H9 (cell line): ENCODE results near the gene DRG1. TPM values are rescaled to one million over a fixed set of nuclear protein-coding genes. Genes with fewer than 3 reads are reported as not detected.

Source experiments
- DNase-seq: peaks from one replicate; pipeline ENCODE4 v3.0.0-alpha.2; 2017
- H2AFZ ChIP-seq: one replicate; pipeline ENCODE4 v1.6.1; 2013; ENCODE audit warnings: mild to moderate bottlenecking, low read length, control low read depth, moderate library complexity
- H2AK5ac ChIP-seq: 2 replicates; pipeline ENCODE4 v1.6.1; 2013; ENCODE audit warnings: low read length, control low read depth, mixed read lengths; ENCODE audit not compliant: insufficient read length
- H2BK120ac ChIP-seq: one replicate; pipeline ENCODE4 v1.6.1; 2013; ENCODE audit warnings: low read depth, mild to moderate bottlenecking, low read length, control low read depth, inconsistent platforms; ENCODE audit not compliant: poor library complexity, severe bottlenecking
- H2BK12ac ChIP-seq: 2 replicates; pipeline ENCODE4 v1.6.1; 2013; ENCODE audit warnings: low read length, control low read depth, mixed read lengths, low read depth; ENCODE audit not compliant: insufficient read length
- H2BK15ac ChIP-seq: 2 replicates; pipeline ENCODE4 v1.6.1; 2013; ENCODE audit warnings: low read depth, low read length, control low read depth
- H2BK20ac ChIP-seq: one replicate; pipeline ENCODE4 v1.6.1; 2013; ENCODE audit warnings: low read depth, mild to moderate bottlenecking, low read length, control low read depth, inconsistent platforms; ENCODE audit not compliant: poor library complexity, severe bottlenecking
- H2BK5ac ChIP-seq: 2 replicates; pipeline ENCODE4 v1.6.1; 2013; ENCODE audit warnings: low read length, control low read depth, mixed read lengths; ENCODE audit not compliant: insufficient read length
- H3K14ac ChIP-seq: 2 replicates; pipeline ENCODE4 v1.6.1; 2013; ENCODE audit warnings: low read length, control low read depth; ENCODE audit not compliant: insufficient read depth
- H3K18ac ChIP-seq: 2 replicates; pipeline ENCODE4 v1.6.1; 2013; ENCODE audit warnings: low read depth, mild to moderate bottlenecking, mixed read lengths, low read length, control low read depth; ENCODE audit not compliant: insufficient read length
- H3K23ac ChIP-seq: 2 replicates; pipeline ENCODE4 v1.6.1; 2013; ENCODE audit warnings: low read length, control low read depth, mixed read lengths, low read depth; ENCODE audit not compliant: insufficient read length
- H3K23me2 ChIP-seq: 2 replicates; pipeline ENCODE4 v1.6.1; 2013; ENCODE audit warnings: low read depth, mild to moderate bottlenecking, mixed read lengths, low read length, control low read depth; ENCODE audit not compliant: insufficient read length, poor library complexity, severe bottlenecking
- H3K27ac ChIP-seq: 2 replicates; pipeline ENCODE4 v1.5.1; 2013; ENCODE audit warnings: low read length, control low read depth, mixed read lengths, low read depth; ENCODE audit not compliant: insufficient read length
- H3K27me3 ChIP-seq: 2 replicates; pipeline ENCODE4 v1.6.1; 2013; ENCODE audit warnings: low read length, control low read depth, inconsistent platforms; ENCODE audit not compliant: insufficient read depth
- H3K4ac ChIP-seq: 2 replicates; pipeline ENCODE4 v1.6.1; 2013; ENCODE audit warnings: low read depth, mild to moderate bottlenecking, control low read depth, inconsistent platforms, low read length, moderate library complexity
- H3K4me1 ChIP-seq: 2 replicates; pipeline ENCODE4 v1.6.1; 2013; ENCODE audit warnings: low read length, control low read depth, inconsistent platforms; ENCODE audit not compliant: insufficient read depth
- H3K4me2 ChIP-seq: 2 replicates; pipeline ENCODE4 v1.6.1; 2013; ENCODE audit warnings: low read length, control low read depth, mixed read lengths; ENCODE audit not compliant: insufficient read length, insufficient read depth
- H3K56ac ChIP-seq: 2 replicates; pipeline ENCODE4 v1.6.1; 2013; ENCODE audit warnings: low read depth, mild to moderate bottlenecking, mixed read lengths, low read length, control low read depth; ENCODE audit not compliant: insufficient read length
- H3K79me1 ChIP-seq: 2 replicates; pipeline ENCODE4 v1.6.1; 2013; ENCODE audit warnings: low read depth, mild to moderate bottlenecking, moderate library complexity, low read length, control low read depth, inconsistent platforms; ENCODE audit not compliant: insufficient read depth, poor library complexity, severe bottlenecking
- H3K79me2 ChIP-seq: 2 replicates; pipeline ENCODE4 v1.6.1; 2013; ENCODE audit warnings: low read length, control low read depth, inconsistent platforms; ENCODE audit not compliant: insufficient read depth
- H3K9ac ChIP-seq: 2 replicates; pipeline ENCODE4 v1.6.1; 2013; ENCODE audit warnings: low read length, control low read depth, mixed read lengths; ENCODE audit not compliant: insufficient read length; ENCODE audit errors: extremely low read depth
- H3K9me3 ChIP-seq: one replicate; pipeline ENCODE4 v1.6.1; 2013; ENCODE audit warnings: low read depth, low read length, inconsistent platforms; ENCODE audit not compliant: control insufficient read depth
- H3T11ph ChIP-seq: one replicate; pipeline ENCODE4 v1.6.1; 2013; ENCODE audit warnings: mild to moderate bottlenecking, low read length, control low read depth, inconsistent platforms
- H4K20me1 ChIP-seq: one replicate; pipeline ENCODE4 v1.6.1; 2013; ENCODE audit not compliant: control insufficient read depth, insufficient read length, insufficient read depth
- H4K5ac ChIP-seq: 2 replicates; pipeline ENCODE4 v1.6.1; 2013; ENCODE audit warnings: low read depth, mild to moderate bottlenecking, mixed read lengths, low read length, control low read depth; ENCODE audit not compliant: insufficient read length
- H4K8ac ChIP-seq: replicated peaks from 2 replicates; pipeline ENCODE4 v1.6.1; 2013; ENCODE audit warnings: low read length, control low read depth, mixed read lengths, low read depth; ENCODE audit not compliant: insufficient read length
- H4K91ac ChIP-seq: 2 replicates; pipeline ENCODE4 v1.6.1; 2013; ENCODE audit warnings: low read depth, mild to moderate bottlenecking, moderate library complexity, mixed read lengths, low read length, control low read depth; ENCODE audit not compliant: insufficient read length
- H3K27ac Mint-ChIP-seq, 3 experiments: 2 replicates in 2 of 3; 3 replicates in 1 of 3; pipeline ENCODE4 v1.8.0; 2020 to 2021; ENCODE audit warnings: mixed read lengths in 3 of 3, mild to moderate bottlenecking in 1 of 3, moderate library complexity in 1 of 3
- H3K27me3 Mint-ChIP-seq: 2 replicates; pipeline ENCODE4 v1.8.0; 2021; ENCODE audit warnings: low read depth, mild to moderate bottlenecking, moderate library complexity, mixed read lengths
- H3K36me3 Mint-ChIP-seq, 3 experiments: 2 replicates in 2 of 3; 3 replicates in 1 of 3; pipeline ENCODE4 v1.8.0; 2020 to 2021; ENCODE audit warnings: low read depth in 3 of 3, mixed read lengths in 3 of 3; ENCODE audit not compliant: insufficient read depth in 1 of 3
- H3K4me1 Mint-ChIP-seq, 2 experiments: 2 replicates each; pipeline ENCODE4 v1.8.0; 2020; ENCODE audit warnings: mixed read lengths in 2 of 2
- H3K4me3 Mint-ChIP-seq, 2 experiments: 2 replicates in 1 of 2; 3 replicates in 1 of 2; pipeline ENCODE4 v1.8.0; 2020 to 2021; ENCODE audit warnings: mild to moderate bottlenecking in 2 of 2, mixed read lengths in 2 of 2, moderate library complexity in 1 of 2
- H3K9me3 Mint-ChIP-seq, 2 experiments: 2 replicates in 1 of 2; 3 replicates in 1 of 2; pipeline ENCODE4 v1.8.0; 2020; ENCODE audit warnings: mild to moderate bottlenecking in 2 of 2, mixed read lengths in 2 of 2, moderate library complexity in 1 of 2
- WGBS: extraction: QIAGEN DNeasy Blood & Tissue Kit; methylation state at CpG from one replicate; pipeline ENCODE4 v1.1.7; 2013; ENCODE audit warnings: missing lambda C conversion rate, low lambda C conversion rate, mixed read lengths; ENCODE audit not compliant: insufficient read length; ENCODE audit errors: extremely low coverage; 5-methylcytosine and 5-hydroxymethylcytosine counted together
- total RNA-seq: library from RNA; stranded (reverse); gene quantifications from 2 replicates; pipeline ENCODE4 v1.2.1, GENCODE V29; 2021
- TF ChIP-seq, protein P1 (sequence below): fragments of 200-600 bp; sonication (generic); conservative IDR thresholded peaks from 3 replicates; pipeline ENCODE4 v1.8.0; 2021; ENCODE audit warnings: antibody characterized with exemption, mild to moderate bottlenecking

Gene DRG1
- total RNA-seq, 1 experiment from 2014 or later: 89.5 TPM

DNA sequence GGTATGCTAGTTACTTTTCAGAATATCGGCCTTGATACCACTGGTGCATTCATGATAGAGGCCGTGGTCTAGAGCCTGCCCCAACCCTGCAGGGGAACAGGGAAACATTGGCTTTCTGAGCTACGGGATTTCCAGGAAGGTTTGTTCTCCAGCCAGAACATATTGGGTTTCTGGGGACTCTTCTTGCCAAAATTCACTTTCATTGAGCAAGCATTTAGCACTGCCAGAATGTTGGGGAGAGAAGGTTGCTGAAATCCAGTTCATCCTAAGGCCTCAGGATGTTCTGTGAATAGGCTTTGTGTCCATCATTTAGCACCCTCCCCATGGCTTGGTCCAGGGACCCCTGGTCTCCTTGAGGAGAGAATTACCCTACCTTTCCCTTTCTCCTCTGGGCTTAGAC lies 36.7 kb downstream of the DRG1 start:
- Histone ChIP-seq H3K23ac (no peak overlapping the region), H2BK20ac (no peak overlapping the region), H3K23me2 (no peaks in the 10 kb centered on the region), H2BK15ac (no peak overlapping the region), H3K4me1 (no peaks in the 10 kb centered on the region), H4K20me1 (no peaks in the 10 kb centered on the region), H3K79me1 (no peaks in the 10 kb centered on the region), H3K4ac (no peak overlapping the region), H3K79me2 (no peaks in the 10 kb centered on the region), H2BK12ac (no peak overlapping the region), H4K91ac (no peak overlapping the region), H2AFZ (no peak overlapping the region), H4K5ac (no peak overlapping the region), H2AK5ac (no peak overlapping the region), H3K27ac (no peak overlapping the region), H3K14ac (no peak overlapping the region), H3K18ac (no peak overlapping the region), H3K4me2 (no peak overlapping the region), H3K27me3 (no peaks in the 10 kb centered on the region), H3K9ac (no peak overlapping the region), H2BK5ac (no peak overlapping the region), H3K56ac (no peak overlapping the region), H2BK120ac (no peak overlapping the region), H4K8ac (no peak overlapping the region), H3T11ph (no peak overlapping the region), H3K9me3 (no peaks in the 10 kb centered on the region)
- no peak overlapping the region for H3K4me3 Mint-ChIP-seq
- H3K36me3 Mint-ChIP-seq: peaks cover 26 to 90% (median 79%) of the 10 kb centered on the region in 3 experiments; a peak in 6 of 7 replicates
- H3K4me1 Mint-ChIP-seq: no peaks in the 10 kb centered on the region
- no CpG with 5 or more reads among the region's 3 CpGs for WGBS
- no peak overlapping the region for H3K27ac Mint-ChIP-seq
- no peaks in the 10 kb centered on the region; the same call in 1 of the 2 replicates for H3K27me3 Mint-ChIP-seq
- no peaks in the 10 kb centered on the region for H3K9me3 Mint-ChIP-seq
- TF ChIP-seq, protein P1, sequence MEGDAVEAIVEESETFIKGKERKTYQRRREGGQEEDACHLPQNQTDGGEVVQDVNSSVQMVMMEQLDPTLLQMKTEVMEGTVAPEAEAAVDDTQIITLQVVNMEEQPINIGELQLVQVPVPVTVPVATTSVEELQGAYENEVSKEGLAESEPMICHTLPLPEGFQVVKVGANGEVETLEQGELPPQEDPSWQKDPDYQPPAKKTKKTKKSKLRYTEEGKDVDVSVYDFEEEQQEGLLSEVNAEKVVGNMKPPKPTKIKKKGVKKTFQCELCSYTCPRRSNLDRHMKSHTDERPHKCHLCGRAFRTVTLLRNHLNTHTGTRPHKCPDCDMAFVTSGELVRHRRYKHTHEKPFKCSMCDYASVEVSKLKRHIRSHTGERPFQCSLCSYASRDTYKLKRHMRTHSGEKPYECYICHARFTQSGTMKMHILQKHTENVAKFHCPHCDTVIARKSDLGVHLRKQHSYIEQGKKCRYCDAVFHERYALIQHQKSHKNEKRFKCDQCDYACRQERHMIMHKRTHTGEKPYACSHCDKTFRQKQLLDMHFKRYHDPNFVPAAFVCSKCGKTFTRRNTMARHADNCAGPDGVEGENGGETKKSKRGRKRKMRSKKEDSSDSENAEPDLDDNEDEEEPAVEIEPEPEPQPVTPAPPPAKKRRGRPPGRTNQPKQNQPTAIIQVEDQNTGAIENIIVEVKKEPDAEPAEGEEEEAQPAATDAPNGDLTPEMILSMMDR: no peak
- DNase-seq: no peak
